HEK293 (cell line): Measurements from ENCODE around the gene MYOT.

Experiments used
- KLF1 ChIP-seq: fragments of 450-650 bp; formaldehyde crosslinking; IDR thresholded peaks from 2 replicates; pipeline ENCODE4 v1.5.1; 2016; ENCODE audit warnings: missing biosample characterization, missing genetic modification characterization
- MZF1 ChIP-seq: fragments of 450-650 bp; formaldehyde crosslinking; IDR thresholded peaks from 2 replicates; pipeline ENCODE4 v1.5.1; 2017; ENCODE audit warnings: missing biosample characterization, missing genetic modification characterization, borderline replicate concordance
- SCRT2 ChIP-seq: fragments of 450-650 bp; formaldehyde crosslinking; IDR thresholded peaks from 2 replicates; pipeline ENCODE4 v1.5.1; 2016; ENCODE audit warnings: missing biosample characterization, missing genetic modification characterization
- TCF7L2 ChIP-seq: IDR thresholded peaks from 2 replicates; pipeline ENCODE4 v1.6.1; 2011; ENCODE audit warnings: low read depth, mild to moderate bottlenecking, inconsistent platforms, low read length, moderate library complexity, borderline replicate concordance
- ZNF768 ChIP-seq: fragments of 450-650 bp; formaldehyde crosslinking; IDR thresholded peaks from 2 replicates; pipeline ENCODE4 v1.5.1; 2018; ENCODE audit warnings: missing biosample characterization, mild to moderate bottlenecking, missing genetic modification characterization
- TF ChIP-seq, protein P1 (sequence below): fragments of 450-650 bp; formaldehyde crosslinking; IDR thresholded peaks from 2 replicates; pipeline ENCODE4 v1.5.1; 2016; ENCODE audit warnings: missing biosample characterization, missing genetic modification characterization
- TF ChIP-seq, protein P2 (sequence below): fragments of 450-650 bp; formaldehyde crosslinking; IDR thresholded peaks from 2 replicates; pipeline ENCODE4 v1.5.1; 2016; ENCODE audit warnings: missing biosample characterization, missing genetic modification characterization
- TF ChIP-seq, protein P3 (sequence below): sonication (generic); formaldehyde crosslinking; IDR thresholded peaks from 2 replicates; pipeline ENCODE4 v1.8.1; 2022; ENCODE audit warnings: mild to moderate bottlenecking, moderate library complexity, missing genetic modification reagents

DNA sequence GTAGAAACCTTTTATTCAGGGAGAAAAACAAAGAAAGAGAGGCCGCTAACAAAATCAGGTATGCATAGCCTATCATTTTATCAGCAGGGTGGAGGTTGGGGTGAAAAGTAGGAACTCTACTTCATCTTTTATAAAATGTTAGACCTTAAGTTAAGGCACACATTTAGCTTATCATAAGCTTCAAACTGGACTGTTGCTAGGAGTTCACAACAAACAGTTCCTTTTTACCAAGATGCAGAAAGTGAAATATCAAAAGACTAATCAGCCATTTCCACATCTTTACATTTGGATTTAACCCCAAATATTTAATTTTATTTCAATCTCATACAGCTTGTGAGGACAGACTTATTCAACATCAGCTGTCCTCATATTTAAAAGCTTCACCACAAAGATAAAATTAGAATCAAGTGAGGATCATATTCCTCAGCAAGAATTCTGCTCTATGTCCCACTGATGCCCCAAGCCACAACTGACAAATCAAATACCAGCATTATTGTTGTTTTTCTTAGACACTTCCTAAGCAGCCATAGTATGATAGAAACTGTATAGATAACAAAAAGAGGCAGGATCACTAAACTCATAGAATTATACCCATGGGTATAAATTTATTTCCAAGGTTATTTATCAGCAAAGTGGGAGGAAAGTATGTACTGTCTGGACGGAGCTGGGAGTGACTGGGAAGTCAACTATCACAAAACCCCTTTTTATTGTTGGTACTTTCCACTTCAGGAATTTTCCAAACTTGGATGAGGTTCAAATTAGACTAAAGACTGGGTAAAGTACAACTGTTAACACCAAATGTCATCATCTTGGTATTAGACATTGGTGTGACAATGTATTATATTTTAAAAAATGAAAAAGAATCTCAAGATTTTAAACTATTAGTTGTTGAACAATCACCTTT, 29.9 kb upstream of the MYOT start:
- TF ChIP-seq KLF1 (tag by site-specific recombination) (no peak), SCRT2 (no peak), ZNF768 (tag by site-specific recombination) (no peak), TCF7L2 (no peak), MZF1 (tag by site-specific recombination) (no peak)
- TF ChIP-seq, protein P1, sequence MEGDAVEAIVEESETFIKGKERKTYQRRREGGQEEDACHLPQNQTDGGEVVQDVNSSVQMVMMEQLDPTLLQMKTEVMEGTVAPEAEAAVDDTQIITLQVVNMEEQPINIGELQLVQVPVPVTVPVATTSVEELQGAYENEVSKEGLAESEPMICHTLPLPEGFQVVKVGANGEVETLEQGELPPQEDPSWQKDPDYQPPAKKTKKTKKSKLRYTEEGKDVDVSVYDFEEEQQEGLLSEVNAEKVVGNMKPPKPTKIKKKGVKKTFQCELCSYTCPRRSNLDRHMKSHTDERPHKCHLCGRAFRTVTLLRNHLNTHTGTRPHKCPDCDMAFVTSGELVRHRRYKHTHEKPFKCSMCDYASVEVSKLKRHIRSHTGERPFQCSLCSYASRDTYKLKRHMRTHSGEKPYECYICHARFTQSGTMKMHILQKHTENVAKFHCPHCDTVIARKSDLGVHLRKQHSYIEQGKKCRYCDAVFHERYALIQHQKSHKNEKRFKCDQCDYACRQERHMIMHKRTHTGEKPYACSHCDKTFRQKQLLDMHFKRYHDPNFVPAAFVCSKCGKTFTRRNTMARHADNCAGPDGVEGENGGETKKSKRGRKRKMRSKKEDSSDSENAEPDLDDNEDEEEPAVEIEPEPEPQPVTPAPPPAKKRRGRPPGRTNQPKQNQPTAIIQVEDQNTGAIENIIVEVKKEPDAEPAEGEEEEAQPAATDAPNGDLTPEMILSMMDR (tag by site-specific recombination): no peak
- TF ChIP-seq, protein P2, sequence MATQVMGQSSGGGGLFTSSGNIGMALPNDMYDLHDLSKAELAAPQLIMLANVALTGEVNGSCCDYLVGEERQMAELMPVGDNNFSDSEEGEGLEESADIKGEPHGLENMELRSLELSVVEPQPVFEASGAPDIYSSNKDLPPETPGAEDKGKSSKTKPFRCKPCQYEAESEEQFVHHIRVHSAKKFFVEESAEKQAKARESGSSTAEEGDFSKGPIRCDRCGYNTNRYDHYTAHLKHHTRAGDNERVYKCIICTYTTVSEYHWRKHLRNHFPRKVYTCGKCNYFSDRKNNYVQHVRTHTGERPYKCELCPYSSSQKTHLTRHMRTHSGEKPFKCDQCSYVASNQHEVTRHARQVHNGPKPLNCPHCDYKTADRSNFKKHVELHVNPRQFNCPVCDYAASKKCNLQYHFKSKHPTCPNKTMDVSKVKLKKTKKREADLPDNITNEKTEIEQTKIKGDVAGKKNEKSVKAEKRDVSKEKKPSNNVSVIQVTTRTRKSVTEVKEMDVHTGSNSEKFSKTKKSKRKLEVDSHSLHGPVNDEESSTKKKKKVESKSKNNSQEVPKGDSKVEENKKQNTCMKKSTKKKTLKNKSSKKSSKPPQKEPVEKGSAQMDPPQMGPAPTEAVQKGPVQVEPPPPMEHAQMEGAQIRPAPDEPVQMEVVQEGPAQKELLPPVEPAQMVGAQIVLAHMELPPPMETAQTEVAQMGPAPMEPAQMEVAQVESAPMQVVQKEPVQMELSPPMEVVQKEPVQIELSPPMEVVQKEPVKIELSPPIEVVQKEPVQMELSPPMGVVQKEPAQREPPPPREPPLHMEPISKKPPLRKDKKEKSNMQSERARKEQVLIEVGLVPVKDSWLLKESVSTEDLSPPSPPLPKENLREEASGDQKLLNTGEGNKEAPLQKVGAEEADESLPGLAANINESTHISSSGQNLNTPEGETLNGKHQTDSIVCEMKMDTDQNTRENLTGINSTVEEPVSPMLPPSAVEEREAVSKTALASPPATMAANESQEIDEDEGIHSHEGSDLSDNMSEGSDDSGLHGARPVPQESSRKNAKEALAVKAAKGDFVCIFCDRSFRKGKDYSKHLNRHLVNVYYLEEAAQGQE (tag by site-specific recombination): no peak
- TF ChIP-seq, protein P3, sequence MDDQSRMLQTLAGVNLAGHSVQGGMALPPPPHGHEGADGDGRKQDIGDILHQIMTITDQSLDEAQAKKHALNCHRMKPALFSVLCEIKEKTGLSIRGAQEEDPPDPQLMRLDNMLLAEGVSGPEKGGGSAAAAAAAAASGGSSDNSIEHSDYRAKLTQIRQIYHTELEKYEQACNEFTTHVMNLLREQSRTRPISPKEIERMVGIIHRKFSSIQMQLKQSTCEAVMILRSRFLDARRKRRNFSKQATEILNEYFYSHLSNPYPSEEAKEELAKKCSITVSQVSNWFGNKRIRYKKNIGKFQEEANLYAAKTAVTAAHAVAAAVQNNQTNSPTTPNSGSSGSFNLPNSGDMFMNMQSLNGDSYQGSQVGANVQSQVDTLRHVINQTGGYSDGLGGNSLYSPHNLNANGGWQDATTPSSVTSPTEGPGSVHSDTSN (CRISPR knock-in tag): no peak
